Stimulated activated CD4-positive, alpha-beta T cell treated with anti-CD3 and anti-CD28 coated beads, Interleukin-12 subunit alpha, Interleukin-12 subunit beta, amount 100 ng/mL, for 4 hours (primary cell): ENCODE measurements around the gene FAM228B.
"Not testable (repeated sequence)": the region's sequence is repeated elsewhere in the genome, so short reads cannot be mapped to it uniquely, and the experiment has no call there.

Experiments
- DNase-seq: peaks from one replicate; pipeline ENCODE4 v3.0.0-alpha.2; 2020

FAM228B gene

GRCh38 chr2:24104110-24104650, 19.1 kb upstream of the FAM228B start:
- DNase-seq: no peak

GRCh38 chr2:24104906-24105305, 18.4 kb upstream of the FAM228B start:
- no peak for DNase-seq

- no peak for DNase-seq
These were observed 17.5 kb upstream of the FAM228B start for GRCh38 chr2:24105816-24106215.

- no peak for DNase-seq
These were observed 16.5 kb upstream of the FAM228B start for GRCh38 chr2:24106786-24107185.

GRCh38 chr2:24107336-24107735, 15.9 kb upstream of the FAM228B start:
- no peak for DNase-seq

- DNase-seq: not testable (repeated sequence)
These were observed 13.8 kb upstream of the FAM228B start for GRCh38 chr2:24109431-24109830.

GRCh38 chr2:24110660-24111303, 12.5 kb upstream of the FAM228B start:
- no peak for DNase-seq

- DNase-seq: no peak
These were observed 11.8 kb upstream of the FAM228B start for GRCh38 chr2:24111407-24111901.

GRCh38 chr2:24115057-24115456, 8.2 kb upstream of the FAM228B start:
- DNase-seq: no peak

GRCh38 chr2:24117902-24118301, 5.4 kb upstream of the FAM228B start:
- DNase-seq: no peak

GRCh38 chr2:24121066-24121465, 2.2 kb upstream of the FAM228B start:
- no peak for DNase-seq

GRCh38 chr2:24121469-24121868, 1.8 kb upstream of the FAM228B start:
- DNase-seq: no peak

- DNase-seq: no peak
These were observed 689 bp upstream of the FAM228B start for GRCh38 chr2:24122366-24123194.

- DNase-seq: no peak
These were observed 782 bp downstream of the FAM228B start for GRCh38 chr2:24123922-24124580.

- no peak for DNase-seq
These were observed 2.7 kb downstream of the FAM228B start for GRCh38 chr2:24125956-24126355.

- no peak for DNase-seq
These were observed 9.3 kb downstream of the FAM228B start for GRCh38 chr2:24132543-24132942.

GRCh38 chr2:24140305-24140704, 17.0 kb downstream of the FAM228B start:
- DNase-seq: not testable (repeated sequence)

- no peak for DNase-seq
These were observed 24.1 kb downstream of the FAM228B start for GRCh38 chr2:24147364-24147763.

- no peak for DNase-seq
These were observed 29.3 kb downstream of the FAM228B start for GRCh38 chr2:24152413-24153197.

GRCh38 chr2:24153478-24153877, 30.2 kb downstream of the FAM228B start:
- DNase-seq: no peak

GRCh38 chr2:24158131-24158530, 34.9 kb downstream of the FAM228B start:
- DNase-seq: no peak

GRCh38 chr2:24159708-24160107, 36.4 kb downstream of the FAM228B start:
- DNase-seq: no peak

- DNase-seq: no peak
These were observed 37.5 kb downstream of the FAM228B start for GRCh38 chr2:24160761-24161160.
